HepG2 (cell line): Measurements from ENCODE around the gene GDE1. TPM values are rescaled to one million over a fixed set of nuclear protein-coding genes. Genes with fewer than 3 reads are reported as not detected.

Experiments used
- AKAP8 ChIP-seq: sonication (generic); formaldehyde crosslinking; IDR thresholded peaks from 2 replicates; pipeline ENCODE4 v1.5.1; 2020; ENCODE audit warnings: mild to moderate bottlenecking, missing genetic modification reagents
- ATAD3A ChIP-seq: sonication (generic); formaldehyde crosslinking; IDR thresholded peaks from 2 replicates; pipeline ENCODE4 v1.4.0; 2020; ENCODE audit warnings: missing genetic modification reagents
- ATF5 ChIP-seq: sonication (generic); formaldehyde crosslinking; IDR thresholded peaks from 2 replicates; pipeline ENCODE4 v1.4.0; 2020; ENCODE audit warnings: mild to moderate bottlenecking, low read depth, missing genetic modification reagents
- ATM ChIP-seq: fragments of 450-650 bp; IDR thresholded peaks from 2 replicates; pipeline ENCODE4 v1.7.1; 2017; ENCODE audit warnings: mild to moderate bottlenecking, borderline replicate concordance
- HIVEP1 ChIP-seq: sonication (generic); formaldehyde crosslinking; IDR thresholded peaks from 2 replicates; pipeline ENCODE4 v1.4.0; 2020; ENCODE audit warnings: mild to moderate bottlenecking, missing genetic modification reagents
- IRF2 ChIP-seq: IDR thresholded peaks from 2 replicates; pipeline ENCODE4 v1.6.1; 2018; ENCODE audit warnings: missing genetic modification reagents, missing compliant biosample characterization
- JARID2 ChIP-seq: sonication (generic); formaldehyde crosslinking; IDR thresholded peaks from 2 replicates; pipeline ENCODE4 v1.8.1; 2023; ENCODE audit warnings: missing genetic modification reagents, inconsistent platforms; ENCODE audit not compliant: insufficient replicate concordance
- KLF11 ChIP-seq: IDR thresholded peaks from 2 replicates; pipeline ENCODE4 v1.6.1; 2016; ENCODE audit warnings: missing compliant biosample characterization
- SIX1 ChIP-seq: sonication (generic); formaldehyde crosslinking; IDR thresholded peaks from 2 replicates; pipeline ENCODE4 v1.4.0; 2020; ENCODE audit warnings: missing genetic modification reagents, borderline replicate concordance
- TRAFD1 ChIP-seq: sonication (generic); formaldehyde crosslinking; IDR thresholded peaks from 2 replicates; pipeline ENCODE4 v1.5.1; 2020; ENCODE audit warnings: missing genetic modification reagents, mild to moderate bottlenecking, borderline replicate concordance
- YY1 ChIP-seq: IDR thresholded peaks from 2 replicates; pipeline ENCODE4 v1.6.1; 2011; ENCODE audit warnings: low read length, low read depth, moderate library complexity, mild to moderate bottlenecking; ENCODE audit not compliant: insufficient read depth, insufficient replicate concordance
- ZNF225 ChIP-seq: sonication (generic); formaldehyde crosslinking; IDR thresholded peaks from 2 replicates; pipeline ENCODE4 v1.4.0; 2020; ENCODE audit warnings: mild to moderate bottlenecking, missing genetic modification reagents
- ZNF432 ChIP-seq: sonication (generic); formaldehyde crosslinking; IDR thresholded peaks from 2 replicates; pipeline ENCODE4 v1.5.0; 2020; ENCODE audit warnings: missing genetic modification reagents, mild to moderate bottlenecking, borderline replicate concordance
- ZNF446 ChIP-seq: sonication (generic); formaldehyde crosslinking; IDR thresholded peaks from 2 replicates; pipeline ENCODE4 v1.5.0; 2020; ENCODE audit warnings: mild to moderate bottlenecking, missing genetic modification reagents
- ZNF619 ChIP-seq: sonication (generic); formaldehyde crosslinking; IDR thresholded peaks from 2 replicates; pipeline ENCODE4 v1.4.0; 2020; ENCODE audit warnings: mild to moderate bottlenecking, missing genetic modification reagents
- polyA plus RNA-seq, 8 experiments: library from polyadenylated mRNA; depleted of rRNA in 3 of 8; stranded (reverse) in 7 of 8; unstranded in 1 of 8; fragments of >200 nt; fragmentation: Illumina TruSeq in 4 of 8; extraction: Trizol in 4 of 8; gene quantifications; 2 replicates each; pipeline versions ENCODE4 v1.2.1 to v1.2.3, GENCODE V29; 2011 to 2016; ENCODE audit warnings: low read depth in 4 of 8, missing spikeins in 1 of 8, mixed read lengths in 1 of 8; ENCODE audit not compliant: insufficient read depth in 1 of 8
- total RNA-seq, 5 experiments: library from RNA; depleted of rRNA; stranded (reverse); fragments of >200 nt; fragmentation: Illumina TruSeq; extraction: Trizol; gene quantifications; 2 replicates each; pipeline ENCODE4 v1.2.3, GENCODE V29; 2016; ENCODE audit warnings: low read depth in 1 of 5
- TF ChIP-seq, protein P1 (sequence below): sonication (generic); formaldehyde crosslinking; IDR thresholded peaks from 2 replicates; pipeline ENCODE4 v1.4.0; 2020; ENCODE audit warnings: mild to moderate bottlenecking, missing genetic modification reagents
- TF ChIP-seq, protein P2 (sequence below): sonication (generic); formaldehyde crosslinking; IDR thresholded peaks from 2 replicates; pipeline ENCODE4 v1.8.1; 2023; ENCODE audit warnings: mild to moderate bottlenecking, missing genetic modification reagents, borderline replicate concordance
- TF ChIP-seq, protein P3 (sequence below): sonication (generic); formaldehyde crosslinking; conservative IDR thresholded peaks from 2 replicates; pipeline ENCODE4 v1.8.0; 2022; ENCODE audit warnings: missing genetic modification reagents
- TF ChIP-seq, protein P4 (sequence below): sonication (generic); formaldehyde crosslinking; IDR thresholded peaks from 2 replicates; pipeline ENCODE4 v1.4.0; 2020; ENCODE audit warnings: missing genetic modification reagents
- TF ChIP-seq, protein P5 (sequence below): IDR thresholded peaks from 2 replicates; pipeline ENCODE4 v1.6.1; 2016; ENCODE audit warnings: low read depth, borderline replicate concordance

The GDE1 gene
- total and polyA plus RNA-seq, 2 of the 13 experiments (the other 11 are each of a cell fraction or from before 2014, with no cell fraction given): 35.9 to 59.0 TPM

DNA sequence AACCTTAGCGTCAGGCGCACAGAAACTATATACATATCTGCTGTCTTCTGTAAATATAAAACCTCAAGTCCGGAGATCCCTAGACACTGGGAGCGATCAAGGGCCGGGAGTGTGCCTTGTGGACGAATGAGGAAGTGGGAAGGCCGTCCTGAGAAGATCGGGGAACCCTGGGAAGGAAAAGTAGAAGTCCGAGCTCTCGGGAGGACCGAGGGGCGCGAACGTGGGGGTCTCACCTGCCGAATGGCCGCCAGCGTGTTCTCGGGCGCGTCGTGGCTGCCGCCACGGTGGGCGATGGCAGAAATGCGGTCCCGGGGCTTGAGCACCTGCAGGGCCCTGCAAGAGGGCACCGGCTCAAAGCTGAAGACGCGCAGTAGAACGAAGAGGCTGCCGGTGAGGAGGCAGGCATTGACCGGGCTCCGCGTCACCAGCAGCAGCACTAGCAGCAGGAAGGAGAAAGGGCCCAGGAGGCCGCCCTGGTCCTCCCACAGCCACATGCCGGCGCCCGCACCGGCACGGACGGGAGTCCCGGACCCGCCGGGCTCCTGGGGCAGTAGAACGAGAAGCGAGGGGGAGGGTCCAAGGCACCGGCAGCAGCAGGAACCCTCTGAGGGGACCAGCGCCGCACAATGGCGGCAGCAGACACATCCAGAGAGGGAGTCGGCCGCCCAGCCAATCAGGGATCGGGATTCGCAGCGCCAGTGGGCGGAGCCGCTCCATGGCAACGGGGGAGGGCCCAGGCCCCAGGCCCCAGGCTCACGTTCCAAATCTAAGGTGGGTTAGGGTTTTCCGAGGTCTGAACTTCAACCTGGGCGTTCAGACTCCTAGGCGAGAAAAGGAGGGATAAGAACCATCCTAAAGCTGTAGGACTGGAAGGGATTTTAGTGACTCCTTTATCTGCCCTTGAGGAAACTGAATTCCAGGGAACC is at the start of gene GDE1 (continued):
- TF ChIP-seq ZNF225 (CRISPR knock-in tag): no peak; the same call in 1 of the 2 replicates
- peak; percentile 93 for TF ChIP-seq YY1
- TF ChIP-seq ATAD3A (CRISPR knock-in tag): 0 out of 2 replicates have a peak, but pooled peaks have one; percentile 57
- peak; percentile 66 for TF ChIP-seq ZNF446 (CRISPR knock-in tag)
- no peak; the same call in 1 of the 2 replicates for TF ChIP-seq KLF11 (CRISPR knock-in tag)
- no peak for TF ChIP-seq ZNF619
- no peak for TF ChIP-seq ATF5 (CRISPR knock-in tag)
- TF ChIP-seq HIVEP1 (CRISPR knock-in tag): peak; percentile 90
- TF ChIP-seq, protein P1, sequence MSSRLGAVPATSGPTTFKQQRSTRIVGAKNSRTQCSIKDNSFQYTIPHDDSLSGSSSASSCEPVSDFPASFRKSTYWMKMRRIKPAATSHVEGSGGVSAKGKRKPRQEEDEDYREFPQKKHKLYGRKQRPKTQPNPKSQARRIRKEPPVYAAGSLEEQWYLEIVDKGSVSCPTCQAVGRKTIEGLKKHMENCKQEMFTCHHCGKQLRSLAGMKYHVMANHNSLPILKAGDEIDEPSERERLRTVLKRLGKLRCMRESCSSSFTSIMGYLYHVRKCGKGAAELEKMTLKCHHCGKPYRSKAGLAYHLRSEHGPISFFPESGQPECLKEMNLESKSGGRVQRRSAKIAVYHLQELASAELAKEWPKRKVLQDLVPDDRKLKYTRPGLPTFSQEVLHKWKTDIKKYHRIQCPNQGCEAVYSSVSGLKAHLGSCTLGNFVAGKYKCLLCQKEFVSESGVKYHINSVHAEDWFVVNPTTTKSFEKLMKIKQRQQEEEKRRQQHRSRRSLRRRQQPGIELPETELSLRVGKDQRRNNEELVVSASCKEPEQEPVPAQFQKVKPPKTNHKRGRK (CRISPR knock-in tag): no peak
- TF ChIP-seq AKAP8: peak; percentile 65; the same call in 1 of the 2 replicates
- TF ChIP-seq, protein P2, sequence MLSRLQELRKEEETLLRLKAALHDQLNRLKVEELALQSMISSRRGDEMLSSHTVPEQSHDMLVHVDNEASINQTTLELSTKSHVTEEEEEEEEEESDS: no peak
- TF ChIP-seq, protein P3, sequence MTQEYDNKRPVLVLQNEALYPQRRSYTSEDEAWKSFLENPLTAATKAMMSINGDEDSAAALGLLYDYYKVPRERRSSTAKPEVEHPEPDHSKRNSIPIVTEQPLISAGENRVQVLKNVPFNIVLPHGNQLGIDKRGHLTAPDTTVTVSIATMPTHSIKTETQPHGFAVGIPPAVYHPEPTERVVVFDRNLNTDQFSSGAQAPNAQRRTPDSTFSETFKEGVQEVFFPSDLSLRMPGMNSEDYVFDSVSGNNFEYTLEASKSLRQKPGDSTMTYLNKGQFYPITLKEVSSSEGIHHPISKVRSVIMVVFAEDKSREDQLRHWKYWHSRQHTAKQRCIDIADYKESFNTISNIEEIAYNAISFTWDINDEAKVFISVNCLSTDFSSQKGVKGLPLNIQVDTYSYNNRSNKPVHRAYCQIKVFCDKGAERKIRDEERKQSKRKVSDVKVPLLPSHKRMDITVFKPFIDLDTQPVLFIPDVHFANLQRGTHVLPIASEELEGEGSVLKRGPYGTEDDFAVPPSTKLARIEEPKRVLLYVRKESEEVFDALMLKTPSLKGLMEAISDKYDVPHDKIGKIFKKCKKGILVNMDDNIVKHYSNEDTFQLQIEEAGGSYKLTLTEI (CRISPR knock-in tag): no peak
- no peak for TF ChIP-seq ATM
- TF ChIP-seq, protein P4, sequence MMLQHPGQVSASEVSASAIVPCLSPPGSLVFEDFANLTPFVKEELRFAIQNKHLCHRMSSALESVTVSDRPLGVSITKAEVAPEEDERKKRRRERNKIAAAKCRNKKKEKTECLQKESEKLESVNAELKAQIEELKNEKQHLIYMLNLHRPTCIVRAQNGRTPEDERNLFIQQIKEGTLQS (CRISPR knock-in tag): 0 out of 2 replicates have a peak, but pooled peaks have one; percentile 28
- no peak for TF ChIP-seq JARID2 (CRISPR knock-in tag)
- TF ChIP-seq SIX1: no peak; the same call in 1 of the 2 replicates
- TF ChIP-seq, protein P5, sequence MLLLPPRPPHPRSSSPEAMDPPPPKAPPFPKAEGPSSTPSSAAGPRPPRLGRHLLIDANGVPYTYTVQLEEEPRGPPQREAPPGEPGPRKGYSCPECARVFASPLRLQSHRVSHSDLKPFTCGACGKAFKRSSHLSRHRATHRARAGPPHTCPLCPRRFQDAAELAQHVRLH (CRISPR knock-in tag): peak; percentile 84; the same call in 1 of the 2 replicates
- no peak; the same call in none of the 2 replicates for TF ChIP-seq IRF2 (CRISPR knock-in tag)
- no peak for TF ChIP-seq ZNF432 (CRISPR knock-in tag)
- TF ChIP-seq TRAFD1: peak; percentile 99
